DOHH2 (cell line): ENCODE measurements around the gene MTHFSD.

Source experiments
- H3F3A ChIP-seq: fragments of 200-600 bp; sonication (generic), shearing (Covaris generic); 2 replicates; pipeline ENCODE4 v1.6.0; 2016; ENCODE audit warnings: antibody characterized with exemption, mild to moderate bottlenecking; ENCODE audit not compliant: control insufficient read depth, insufficient read depth
- H3K27ac ChIP-seq: fragments of 200-600 bp; sonication (generic); 2 replicates; pipeline ENCODE4 v1.5.1; 2014; ENCODE audit warnings: low read depth, mild to moderate bottlenecking, low read length, moderate library complexity
- H3K27me3 ChIP-seq: fragments of 200-600 bp; sonication (generic); 2 replicates; pipeline ENCODE4 v1.6.1; 2014; ENCODE audit warnings: mild to moderate bottlenecking, low read length, mixed read lengths; ENCODE audit not compliant: control insufficient read depth
- H3K36me3 ChIP-seq: fragments of 200-600 bp; sonication (generic); 2 replicates; pipeline ENCODE4 v1.6.1; 2014; ENCODE audit warnings: mild to moderate bottlenecking, low read length, moderate library complexity, mixed read lengths; ENCODE audit not compliant: control insufficient read depth
- H3K4me1 ChIP-seq: fragments of 200-600 bp; sonication (generic); 2 replicates; pipeline ENCODE4 v1.6.1; 2014; ENCODE audit warnings: mild to moderate bottlenecking, low read length, mixed read lengths; ENCODE audit not compliant: control insufficient read depth
- H3K4me2 ChIP-seq: fragments of 200-600 bp; sonication (generic); 2 replicates; pipeline ENCODE4 v1.6.0; 2014; ENCODE audit warnings: mild to moderate bottlenecking, low read length, moderate library complexity
- H3K4me3 ChIP-seq: fragments of 200-600 bp; sonication (generic); 2 replicates; pipeline ENCODE4 v1.5.1; 2014; ENCODE audit warnings: mild to moderate bottlenecking, low read length, mixed read lengths
- H3K79me2 ChIP-seq: fragments of 200-600 bp; sonication (generic); 2 replicates; pipeline ENCODE4 v1.6.1; 2014; ENCODE audit warnings: mild to moderate bottlenecking, low read length, mixed read lengths; ENCODE audit not compliant: control insufficient read depth
- H3K9me2 ChIP-seq: fragments of 200-600 bp; sonication (generic); replicated peaks from 2 replicates; pipeline ENCODE4 v1.6.1; 2014; ENCODE audit warnings: mild to moderate bottlenecking, low read length, mixed read lengths; ENCODE audit not compliant: control insufficient read depth
- H3K9me3 ChIP-seq: fragments of 200-600 bp; sonication (generic); 2 replicates; pipeline ENCODE4 v1.6.1; 2014; ENCODE audit warnings: antibody characterized with exemption, low read length, mixed read lengths; ENCODE audit not compliant: control insufficient read depth, insufficient read depth
- H4K20me1 ChIP-seq: fragments of 200-600 bp; sonication (generic); 2 replicates; pipeline ENCODE4 v1.6.0; 2014; ENCODE audit warnings: low read depth, mild to moderate bottlenecking, antibody characterized with exemption, low read length, moderate library complexity; ENCODE audit not compliant: control insufficient read depth, insufficient read depth
- CTCF ChIP-seq: fragments of 200-600 bp; sonication (generic); IDR thresholded peaks from one replicate; pipeline ENCODE4 v1.5.1; 2014; ENCODE audit warnings: antibody characterized with exemption, mild to moderate bottlenecking, low read depth, low read length; ENCODE audit not compliant: poor library complexity, severe bottlenecking
- EZH2phosphoT487 ChIP-seq: fragments of 200-600 bp; sonication (generic); IDR thresholded peaks from 2 replicates; pipeline ENCODE4 v1.6.1; 2017; ENCODE audit warnings: borderline replicate concordance, mild to moderate bottlenecking, antibody characterized with exemption, low read length, moderate library complexity, mixed read lengths

The MTHFSD gene

DNA sequence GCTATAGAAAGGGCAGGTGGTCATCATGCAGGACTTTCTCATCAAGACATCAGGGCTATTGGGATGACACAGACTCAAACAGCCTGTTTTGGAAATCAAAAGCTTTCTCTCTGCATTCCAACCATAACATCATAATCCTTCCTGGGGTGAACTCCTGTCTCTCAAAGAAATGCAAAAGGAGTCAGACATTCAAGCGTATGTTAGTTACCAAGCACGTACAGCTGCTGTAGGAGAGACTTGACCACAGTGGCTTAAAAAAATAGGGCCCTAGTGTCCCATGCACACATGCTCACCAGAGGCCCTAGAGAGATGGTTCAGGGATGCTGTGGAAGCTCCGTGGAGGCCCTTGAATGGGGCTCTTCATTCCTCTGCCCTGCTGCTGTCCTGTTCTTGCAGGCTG lies 69.3 kb downstream of the MTHFSD start:
- Histone ChIP-seq H3K36me3 (no peaks in the 10 kb centered on the region), H3K27ac (no peak overlapping the region), H3K27me3 (no peaks in the 10 kb centered on the region), H3K9me3 (no peaks in the 10 kb centered on the region), H3K9me2 (no peaks in the 10 kb centered on the region), H3K4me2 (no peak overlapping the region), H3K4me3 (no peak overlapping the region), H3K79me2 (no peaks in the 10 kb centered on the region), H3K4me1 (no peaks in the 10 kb centered on the region), H4K20me1 (no peaks in the 10 kb centered on the region), H3F3A (no peaks in the 10 kb centered on the region)
- TF ChIP-seq EZH2phosphoT487, result no peak
- TF ChIP-seq CTCF, result no peak

- Histone ChIP-seq H3K27ac (no peak overlapping the region), H3K9me2 (no peaks in the 10 kb centered on the region), H3K79me2 (no peaks in the 10 kb centered on the region), H3K4me3 (no peak overlapping the region), H3K4me1 (no peaks in the 10 kb centered on the region), H3K9me3 (no peaks in the 10 kb centered on the region), H3K36me3 (no peaks in the 10 kb centered on the region), H3F3A (no peaks in the 10 kb centered on the region), H3K27me3 (no peaks in the 10 kb centered on the region), H4K20me1 (no peaks in the 10 kb centered on the region), H3K4me2 (no peak overlapping the region)
- TF ChIP-seq CTCF (no peak), EZH2phosphoT487 (no peak)
Measured at GRCh38 chr16:86484240-86484639, 70.8 kb downstream of the MTHFSD start.

GRCh38 chr16:86481607-86482006 lies 73.4 kb downstream of the MTHFSD start:
- TF ChIP-seq CTCF (no peak), EZH2phosphoT487 (no peak)
- Histone ChIP-seq H3K4me3 (no peak overlapping the region), H3F3A (no peaks in the 10 kb centered on the region), H3K4me2 (no peak overlapping the region), H4K20me1 (no peaks in the 10 kb centered on the region), H3K4me1 (no peaks in the 10 kb centered on the region), H3K27ac (no peak overlapping the region), H3K9me2 (no peaks in the 10 kb centered on the region), H3K9me3 (no peaks in the 10 kb centered on the region), H3K79me2 (no peaks in the 10 kb centered on the region), H3K27me3 (no peaks in the 10 kb centered on the region), H3K36me3 (no peaks in the 10 kb centered on the region)

DNA sequence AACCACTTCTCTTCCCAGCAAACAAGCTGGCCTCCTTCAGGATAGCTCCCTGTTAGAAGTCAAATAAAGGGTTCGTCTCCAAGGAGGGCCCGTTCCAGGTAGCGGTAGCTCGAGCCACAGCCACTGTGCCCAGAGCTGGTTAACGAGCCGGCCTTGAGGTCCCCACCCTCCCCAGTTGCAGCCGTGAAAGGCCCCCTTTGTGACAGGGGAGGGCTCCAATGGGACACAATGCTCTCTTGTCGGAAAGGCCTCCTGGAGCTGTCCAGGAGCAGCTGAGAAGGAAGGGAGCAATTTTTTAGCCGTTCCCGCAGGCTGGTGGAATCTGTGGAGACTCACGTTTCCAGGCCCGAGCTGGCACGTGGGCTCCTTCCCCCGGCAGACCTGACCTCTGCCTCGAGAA lies 74.6 kb downstream of the MTHFSD start:
- no peaks in the 10 kb centered on the region for H3K9me2 ChIP-seq
- no peaks in the 10 kb centered on the region for H3K27me3 ChIP-seq
- TF ChIP-seq EZH2phosphoT487 (no peak), CTCF (no peak)
- H3K4me2 ChIP-seq, result no peak overlapping the region
- no peaks in the 10 kb centered on the region for H4K20me1 ChIP-seq
- H3K27ac ChIP-seq, result no peak overlapping the region
- H3F3A ChIP-seq, result no peaks in the 10 kb centered on the region
- H3K79me2 ChIP-seq, result no peaks in the 10 kb centered on the region
- no peaks in the 10 kb centered on the region for H3K9me3 ChIP-seq
- H3K4me1 ChIP-seq, result no peaks in the 10 kb centered on the region
- H3K4me3 ChIP-seq, result no peak overlapping the region
- no peaks in the 10 kb centered on the region for H3K36me3 ChIP-seq
